H1 (cell line): ENCODE measurements around the gene S100A8. TPM values are rescaled to one million over a fixed set of nuclear protein-coding genes. Genes with fewer than 3 reads are reported as not detected.

Experiments
- CTCF ChIA-PET: fragments of 300-600 bp; sonication (Branson Sonifier 250); formaldehyde crosslinking; loops from one replicate; lab custom pipeline; 2021; ENCODE audit not compliant: partially characterized antibody; lab: Charles Lee
- POLR2A ChIA-PET: fragments of 300-600 bp; sonication (Branson Sonifier 250); formaldehyde crosslinking; loops from one replicate; lab custom pipeline; 2021; ENCODE audit warnings: inconsistent platforms; ENCODE audit not compliant: partially characterized antibody; lab: Charles Lee
- DNase-seq, 2 experiments: peaks; one replicate each; pipeline versions ENCODE4 v3.0.0 to v3.0.0-alpha.2; 2010 to 2022; ENCODE audit warnings: low spot score in 2 of 2, low read depth in 1 of 2, mixed read lengths in 1 of 2
- FAIRE-seq: peaks from 2 replicates; lab custom pipeline; 2011; peaks lifted over from hg19 to GRCh38; lab: Jason Lieb, UNC
- H2AFZ ChIP-seq: 2 replicates; pipeline ENCODE4 v1.8.1; 2012; ENCODE audit warnings: low read length, inconsistent platforms
- H2AK5ac ChIP-seq: 2 replicates; pipeline ENCODE4 v1.6.1; 2013; ENCODE audit warnings: low read depth, low read length
- H2BK120ac ChIP-seq: replicated peaks from 2 replicates; pipeline ENCODE3; 2013; ENCODE audit warnings: low read depth, low read length, inconsistent platforms
- H2BK12ac ChIP-seq: 2 replicates; pipeline ENCODE4 v1.6.1; 2013; ENCODE audit warnings: low read depth, low read length
- H2BK15ac ChIP-seq: 2 replicates; pipeline ENCODE4 v1.6.1; 2013; ENCODE audit warnings: low read length
- H2BK20ac ChIP-seq: 2 replicates; pipeline ENCODE4 v1.6.1; 2013; ENCODE audit warnings: low read length
- H2BK5ac ChIP-seq: 2 replicates; pipeline ENCODE4 v1.6.1; 2013; ENCODE audit warnings: low read depth, low read length
- H3K14ac ChIP-seq: 2 replicates; pipeline ENCODE4 v1.6.1; 2013; ENCODE audit warnings: inconsistent platforms; ENCODE audit not compliant: insufficient read length
- H3K18ac ChIP-seq: 2 replicates; pipeline ENCODE4 v1.6.1; 2013; ENCODE audit warnings: low read length; ENCODE audit errors: extremely low read depth
- H3K23ac ChIP-seq: 2 replicates; pipeline ENCODE4 v1.6.1; 2013; ENCODE audit warnings: inconsistent platforms; ENCODE audit not compliant: insufficient read length
- H3K23me2 ChIP-seq: 2 replicates; pipeline ENCODE4 v1.6.1; 2013; ENCODE audit warnings: low read depth, low read length
- H3K27ac ChIP-seq: 2 replicates; pipeline ENCODE4 v1.6.1; 2011; ENCODE audit warnings: low read depth, low read length, inconsistent platforms
- H3K27me3 ChIP-seq, 4 experiments: replicated peaks in 1 of 4; 1 replicate in 1 of 4; 2 replicates in 3 of 4; pipeline versions ENCODE4 v1.6.1 to v1.8.1; 2011 to 2013; ENCODE audit warnings: low read length in 3 of 4, mild to moderate bottlenecking in 3 of 4, inconsistent platforms in 2 of 4, mixed read lengths in 2 of 4, moderate library complexity in 1 of 4; ENCODE audit not compliant: control insufficient read depth in 3 of 4, insufficient read depth in 3 of 4; ENCODE audit errors: extremely low read depth in 1 of 4
- H3K36me3 ChIP-seq, 4 experiments: 2 replicates each; pipeline versions ENCODE4 v1.6.1 to v1.8.1; 2011 to 2013; ENCODE audit warnings: mild to moderate bottlenecking in 4 of 4, low read length in 3 of 4, moderate library complexity in 2 of 4, control low read depth in 1 of 4, inconsistent platforms in 1 of 4; ENCODE audit not compliant: insufficient read depth in 4 of 4, control insufficient read depth in 2 of 4
- H3K4ac ChIP-seq: replicated peaks from 2 replicates; pipeline ENCODE3; 2013; ENCODE audit warnings: low read length, low read depth, mixed read lengths, inconsistent platforms; ENCODE audit not compliant: insufficient read length
- H3K4me1 ChIP-seq, 4 experiments: replicated peaks in 1 of 4; 1 replicate in 1 of 4; 2 replicates in 3 of 4; pipeline versions ENCODE4 v1.6.1 to v1.8.1; 2011 to 2013; ENCODE audit warnings: low read length in 3 of 4, inconsistent platforms in 2 of 4, mixed read lengths in 1 of 4; ENCODE audit not compliant: insufficient read depth in 4 of 4, control insufficient read depth in 3 of 4
- H3K4me2 ChIP-seq, 2 experiments: 2 replicates each; pipeline versions ENCODE4 v1.6.1 to v1.8.1; 2011 to 2013; ENCODE audit warnings: low read depth in 2 of 2, low read length in 2 of 2, control low read depth in 1 of 2, inconsistent platforms in 1 of 2, mild to moderate bottlenecking in 1 of 2; ENCODE audit not compliant: insufficient read depth in 1 of 2
- H3K4me3 ChIP-seq, 4 experiments: fragments of 200-600, 300-600 bp in 1 of 4; sonication (generic), shearing (Covaris generic), sonication (Bioruptor Twin) in 1 of 4; 2 replicates each; pipeline versions ENCODE4 v1.5.1 to v1.8.1; 2011 to 2016; ENCODE audit warnings: low read length in 4 of 4, low read depth in 3 of 4, control low read depth in 2 of 4, inconsistent platforms in 2 of 4, mild to moderate bottlenecking in 2 of 4, mixed read lengths in 1 of 4, moderate library complexity in 1 of 4; ENCODE audit not compliant: insufficient read depth in 2 of 4; ENCODE audit errors: extremely low read depth in 1 of 4
- H3K56ac ChIP-seq: replicated peaks from 2 replicates; pipeline ENCODE3; 2013; ENCODE audit warnings: low read depth, mild to moderate bottlenecking, mixed read lengths, low read length, inconsistent platforms; ENCODE audit not compliant: insufficient read length
- H3K79me1 ChIP-seq: 2 replicates; pipeline ENCODE4 v1.6.1; 2013; ENCODE audit warnings: low read depth, low read length, control low read depth
- H3K79me2 ChIP-seq, 2 experiments: 2 replicates each; pipeline versions ENCODE4 v1.6.1 to v1.8.1; 2012 to 2013; ENCODE audit warnings: low read length in 2 of 2, mild to moderate bottlenecking in 2 of 2, inconsistent platforms in 1 of 2; ENCODE audit not compliant: insufficient read depth in 2 of 2, control insufficient read depth in 1 of 2
- H3K9ac ChIP-seq, 4 experiments: replicated peaks in 1 of 4; 1 replicate in 1 of 4; 2 replicates in 3 of 4; pipeline versions ENCODE4 v1.6.1 to v1.8.1; 2011 to 2013; ENCODE audit warnings: low read depth in 3 of 4, low read length in 3 of 4, control low read depth in 2 of 4, mild to moderate bottlenecking in 2 of 4, moderate library complexity in 2 of 4, inconsistent platforms in 1 of 4; ENCODE audit errors: extremely low read depth in 1 of 4
- H3K9me3 ChIP-seq, 2 experiments: 2 replicates each; pipeline versions ENCODE4 v1.6.1 to v1.8.1; 2012 to 2013; ENCODE audit warnings: mild to moderate bottlenecking in 2 of 2, moderate library complexity in 2 of 2, control low read depth in 1 of 2, inconsistent platforms in 1 of 2, low read depth in 1 of 2, low read length in 1 of 2, mixed read lengths in 1 of 2; ENCODE audit not compliant: insufficient read depth in 2 of 2
- H4K20me1 ChIP-seq, 2 experiments: replicated peaks in 1 of 2; 2 replicates each; pipeline versions ENCODE3 to v1.8.1; 2011 to 2013; ENCODE audit warnings: inconsistent platforms in 2 of 2, low read length in 2 of 2, mild to moderate bottlenecking in 1 of 2; ENCODE audit not compliant: insufficient read depth in 2 of 2, control insufficient read depth in 1 of 2
- H4K5ac ChIP-seq: 2 replicates; pipeline ENCODE4 v1.6.1; 2013; ENCODE audit warnings: low read length, low read depth, mixed read lengths, inconsistent platforms; ENCODE audit not compliant: insufficient read length
- H4K8ac ChIP-seq: 2 replicates; pipeline ENCODE4 v1.8.0; 2013; ENCODE audit warnings: mild to moderate bottlenecking, moderate library complexity, low read length, inconsistent platforms; ENCODE audit not compliant: insufficient read depth; ENCODE audit errors: extremely low read depth
- H4K91ac ChIP-seq: replicated peaks from 2 replicates; pipeline ENCODE3; 2013; ENCODE audit warnings: low read length, mixed read lengths, inconsistent platforms; ENCODE audit not compliant: insufficient read length
- CEBPB ChIP-seq: IDR thresholded peaks from 2 replicates; pipeline ENCODE4 v1.6.1; 2012; ENCODE audit warnings: low read depth, low read length
- CTCF ChIP-seq, 3 experiments: IDR thresholded peaks; 1 replicate in 2 of 3; 2 replicates in 1 of 3; pipeline versions ENCODE4 v1.5.1 to v1.6.1; 2011; ENCODE audit warnings: low read length in 3 of 3, mild to moderate bottlenecking in 3 of 3, inconsistent platforms in 2 of 3, low read depth in 1 of 3, moderate library complexity in 1 of 3; ENCODE audit not compliant: insufficient read depth in 1 of 3; ENCODE audit errors: control extremely low read depth in 1 of 3
- HDAC6 ChIP-seq: IDR thresholded peaks from one replicate; pipeline ENCODE4 v1.7.1; 2012; ENCODE audit warnings: low read depth, mild to moderate bottlenecking, inconsistent platforms, low read length, moderate library complexity
- JUND ChIP-seq: IDR thresholded peaks from 2 replicates; pipeline ENCODE4 v1.6.1; 2011; ENCODE audit warnings: mild to moderate bottlenecking, improper control_type of control experiment, low read length
- KDM4A ChIP-seq: IDR thresholded peaks from one replicate; pipeline ENCODE4 v1.7.1; 2012; ENCODE audit warnings: low read depth, mild to moderate bottlenecking, moderate library complexity, low read length, inconsistent platforms; ENCODE audit not compliant: severe bottlenecking
- RAD21 ChIP-seq, 2 experiments: IDR thresholded peaks in 1 of 2; conservative IDR thresholded peaks in 1 of 2; 2 replicates each; pipeline ENCODE4 v1.6.1; 2011; ENCODE audit warnings: low read depth in 2 of 2, low read length in 2 of 2, improper control_type of control experiment in 1 of 2, inconsistent platforms in 1 of 2, mild to moderate bottlenecking in 1 of 2, moderate library complexity in 1 of 2
- RXRA ChIP-seq: IDR thresholded peaks from 2 replicates; pipeline ENCODE4 v1.6.1; 2011; ENCODE audit warnings: low read depth, mild to moderate bottlenecking, low read length, moderate library complexity; ENCODE audit not compliant: insufficient read depth
- SIN3A ChIP-seq, 2 experiments: IDR thresholded peaks in 1 of 2; conservative IDR thresholded peaks in 1 of 2; 2 replicates each; pipeline ENCODE4 v1.6.1; 2011 to 2012; ENCODE audit warnings: low read length in 2 of 2, improper control_type of control experiment in 1 of 2, low read depth in 1 of 2, mild to moderate bottlenecking in 1 of 2
- WGBS, 2 experiments: shearing (Covaris generic) in 1 of 2; methylation state at CpG; one replicate each; pipeline versions ENCODE4 v1.1.6 to v1.1.7; 2013 to 2015; ENCODE audit warnings: low lambda C conversion rate in 2 of 2, mixed read lengths in 2 of 2, inconsistent platforms in 1 of 2, low coverage in 1 of 2, missing lambda C conversion rate in 1 of 2; ENCODE audit not compliant: insufficient replicate concordance in 2 of 2, insufficient coverage in 1 of 2, insufficient read length in 1 of 2; ENCODE audit errors: extremely low coverage in 1 of 2, missing lambda C conversion rate in 1 of 2; 5-methylcytosine and 5-hydroxymethylcytosine counted together
- polyA plus RNA-seq, 7 experiments: library from polyadenylated mRNA; depleted of rRNA in 3 of 7; stranded (reverse) in 5 of 7; unstranded in 2 of 7; fragments of >200 nt in 5 of 7; fragments of 200-250 nt in 2 of 7; gene quantifications; 1 replicate in 5 of 7; 2 replicates in 1 of 7; 4 replicates in 1 of 7; pipeline versions ENCODE4 v1.2.1 to v1.2.3, GENCODE V29; 2011 to 2013; ENCODE audit warnings: missing spikeins in 2 of 7, mixed read lengths in 2 of 7
- total RNA-seq: library from RNA; stranded (reverse); fragmentation: NEBNext Ultra II Directional; extraction: Animal tissue kit (Norgen Biotek cat#: 25700); gene quantifications from 2 replicates; pipeline ENCODE4 v1.2.1, GENCODE V29; 2021

The S100A8 gene
- total and polyA plus RNA-seq, 2 of the 8 experiments (the other 6 are each of a cell fraction or from before 2014, with no cell fraction given), result not detected

- Histone ChIP-seq H3K4me2 (no peak within 1 kb of the TSS), H3K4ac (no peak within 1 kb of the TSS), H2BK12ac (no peak within 1 kb of the TSS), H3K79me1 (no peaks in the 10 kb centered on the region), H3K23ac (no peak within 1 kb of the TSS), H2AFZ (no peak within 1 kb of the TSS; the same call in 1 of the 2 replicates), H4K5ac (no peak within 1 kb of the TSS), H3K36me3 (no peaks in the 10 kb centered on the region), H3K14ac (no peak within 1 kb of the TSS), H3K79me2 (no peaks in the 10 kb centered on the region), H3K9me3 (no peaks in the 10 kb centered on the region), H3K4me3 (no peak within 1 kb of the TSS), H4K91ac (no peak within 1 kb of the TSS), H2BK120ac (no peak within 1 kb of the TSS), H3K18ac (no peak within 1 kb of the TSS), H3K27ac (no peak within 1 kb of the TSS), H4K8ac (no peak within 1 kb of the TSS; the same call in 1 of the 2 replicates)
- DNase-seq (peak in 1 of 2 experiments; percentile 44), FAIRE-seq (no peak)
- POLR2A ChIA-PET, result interaction anchor here (0.6 kb wide), 1 partner anchor 286 kb away, joined by 4 read pairs; no protein-coding TSS in a partner anchor
- TF ChIP-seq SIN3A (conservative IDR thresholded peaks at IDR 0.05 in 1 of 2, IDR thresholded peaks at IDR 0.05 in 1 of 2; ENCODE audit: low read depth in 1 of 2, low read length in 2 of 2) (no peak), JUND (no peak), KDM4A (no peak), RAD21 (IDR thresholded peaks at IDR 0.05 in 1 of 2, conservative IDR thresholded peaks at IDR 0.05 in 1 of 2; ENCODE audit: low read depth in 2 of 2, low read length in 2 of 2) (peak in 1 of 2 experiments; percentile 27; a peak in 2 of 4 replicates), CTCF (IDR thresholded peaks at IDR 0.05; ENCODE audit: control extremely low read depth in 1 of 3, insufficient read depth in 1 of 3, low read depth in 1 of 3, low read length in 3 of 3) (0 out of 4 replicates have a peak, but pooled peaks of 1 of the 3 experiments have one; percentile 11), RXRA (no peak), HDAC6 (no peak), CEBPB (no peak)
- TF ChIP-seq, all 59 proteins: peak for 2
- H2AK5ac ChIP-seq, result no peak within 1 kb of the TSS
- CTCF ChIA-PET, result interaction anchor here (0.6 to 8.5 kb wide), 10 partner anchors 12 to 269 kb away, joined by 3 to 360 read pairs (median 3); partner anchors contain the start of gene S100A12
- no peak within 1 kb of the TSS for H2BK20ac ChIP-seq
- H3K27me3 ChIP-seq, result no peaks in the 10 kb centered on the region
- no peak within 1 kb of the TSS for H3K9ac ChIP-seq
- no peaks in the 10 kb centered on the region for H3K23me2 ChIP-seq
- H2BK5ac ChIP-seq, result no peak within 1 kb of the TSS
- 71% methylated on average over 8 of the region's 10 CpGs; no CpG with 5 or more reads in 1 of the 2 experiments for WGBS, 2 experiments
- H3K56ac ChIP-seq, result no peak within 1 kb of the TSS
- no peaks in the 10 kb centered on the region for H4K20me1 ChIP-seq
- H3K4me1 ChIP-seq, result no peaks in the 10 kb centered on the region
- H2BK15ac ChIP-seq, result no peak within 1 kb of the TSS
Measured at GRCh38 chr1:153348511-153349362, 42.1 kb downstream of the S100A8 start, which contains the start of gene PGLYRP4. TSS of gene PGLYRP4 (minus strand) at chr1:153348841. CDS start at chr1:153347932, 909 bp downstream.
